Neural cell (in vitro differentiated cells): ENCODE results near the gene AARS2. TPM values are rescaled to one million over a fixed set of nuclear protein-coding genes. Genes with fewer than 3 reads are reported as not detected.

Experiments
- H2AFZ ChIP-seq: fragments of 200-600, 300-800 bp; sonication (generic), shearing (Covaris generic); 2 replicates; pipeline ENCODE4 v1.6.0; 2014; ENCODE audit warnings: low read depth, mild to moderate bottlenecking, antibody characterized with exemption, low read length, moderate library complexity
- H3F3A ChIP-seq: fragments of 200-600 bp; shearing (Covaris generic); 2 replicates; pipeline ENCODE4 v1.6.1; 2016; ENCODE audit warnings: mild to moderate bottlenecking, moderate library complexity, mixed read lengths, antibody characterized with exemption, low read length; ENCODE audit not compliant: insufficient read depth, poor library complexity, severe bottlenecking
- H3K27ac ChIP-seq: fragments of 200-600, 300-800 bp; sonication (generic), shearing (Covaris generic); 2 replicates; pipeline ENCODE4 v1.5.1; 2014; ENCODE audit warnings: mild to moderate bottlenecking, low read length, moderate library complexity
- H3K27me3 ChIP-seq: fragments of 300-800, 200-600 bp; sonication (generic), shearing (Covaris generic); 2 replicates; pipeline ENCODE4 v1.6.0; 2014; ENCODE audit warnings: mild to moderate bottlenecking, low read depth, low read length, moderate library complexity; ENCODE audit not compliant: insufficient read depth
- H3K36me3 ChIP-seq: fragments of 300-800, 200-600 bp; sonication (generic), shearing (Covaris generic); 2 replicates; pipeline ENCODE4 v1.5.1; 2014; ENCODE audit warnings: mild to moderate bottlenecking, antibody characterized with exemption, low read length, moderate library complexity; ENCODE audit not compliant: insufficient read depth
- H3K4me2 ChIP-seq: fragments of 300-800, 200-600 bp; sonication (generic), shearing (Covaris generic); 2 replicates; pipeline ENCODE4 v1.6.0; 2014; ENCODE audit warnings: mild to moderate bottlenecking, low read length
- H3K4me3 ChIP-seq: fragments of 300-800, 200-600 bp; sonication (generic), shearing (Covaris generic); 2 replicates; pipeline ENCODE4 v1.5.1; 2014; ENCODE audit warnings: mild to moderate bottlenecking, low read length, moderate library complexity
- H3K79me2 ChIP-seq: fragments of 200-600 bp; shearing (Covaris generic); replicated peaks from 2 replicates; pipeline ENCODE4 v1.6.0; 2014; ENCODE audit warnings: mild to moderate bottlenecking, low read length, moderate library complexity; ENCODE audit not compliant: insufficient read depth
- H3K9ac ChIP-seq: fragments of 300-800, 200-600 bp; sonication (generic), shearing (Covaris generic); 2 replicates; pipeline ENCODE4 v1.6.1; 2016; ENCODE audit warnings: mild to moderate bottlenecking, low read length, mixed read lengths
- H3K9me2 ChIP-seq: fragments of 200-600 bp; shearing (Covaris generic); 2 replicates; pipeline ENCODE4 v1.6.1; 2016; ENCODE audit warnings: mild to moderate bottlenecking, low read length, mixed read lengths; ENCODE audit not compliant: insufficient read depth
- H3K9me3 ChIP-seq: fragments of 200-600, 300-800 bp; sonication (generic), shearing (Covaris generic); 2 replicates; pipeline ENCODE4 v1.6.1; 2016; ENCODE audit warnings: mild to moderate bottlenecking, mixed run types, low read length, moderate library complexity, mixed read lengths
- H4K20me1 ChIP-seq: fragments of 200-600 bp; shearing (Covaris generic); 2 replicates; pipeline ENCODE4 v1.6.1; 2016; ENCODE audit warnings: mild to moderate bottlenecking, mixed run types; ENCODE audit not compliant: insufficient read depth
- EP300 ChIP-seq: fragments of 450-650 bp; conservative IDR thresholded peaks from 2 replicates; pipeline ENCODE4 v1.6.1; 2014; ENCODE audit warnings: antibody characterized with exemption, mild to moderate bottlenecking, moderate library complexity; ENCODE audit not compliant: poor library complexity, severe bottlenecking
- EZH2 ChIP-seq: fragments of 200-600, 300-800 bp; shearing (Covaris generic), sonication (generic); IDR thresholded peaks from 2 replicates; pipeline ENCODE4 v1.6.1; 2014; ENCODE audit warnings: antibody characterized with exemption, low read length, borderline replicate concordance, mild to moderate bottlenecking; ENCODE audit not compliant: insufficient read depth, poor library complexity, severe bottlenecking
- MXI1 ChIP-seq: fragments of 450-650 bp; conservative IDR thresholded peaks from 2 replicates; pipeline ENCODE4 v1.6.1; 2014; ENCODE audit warnings: antibody characterized with exemption, mild to moderate bottlenecking; ENCODE audit not compliant: poor library complexity, severe bottlenecking
- POLR2AphosphoS5 ChIP-seq: IDR thresholded peaks from 2 replicates; pipeline ENCODE4 v1.6.1; 2012
- RAD21 ChIP-seq: fragments of 450-650 bp; conservative IDR thresholded peaks from 2 replicates; pipeline ENCODE4 v1.6.1; 2014; ENCODE audit warnings: antibody characterized with exemption, mild to moderate bottlenecking, moderate library complexity
- SMC3 ChIP-seq: fragments of 450-650 bp; conservative IDR thresholded peaks from 2 replicates; pipeline ENCODE4 v1.6.1; 2014; ENCODE audit warnings: antibody characterized with exemption, mild to moderate bottlenecking, moderate library complexity; ENCODE audit not compliant: poor library complexity
- TAF1 ChIP-seq: IDR thresholded peaks from 2 replicates; pipeline ENCODE4 v1.6.1; 2012; ENCODE audit warnings: low read depth
- polyA plus RNA-seq: library from polyadenylated mRNA; depleted of rRNA; stranded (reverse); fragments of >200 nt; gene quantifications from 2 replicates; pipeline ENCODE4 v1.2.3, GENCODE V29; 2014
- TF ChIP-seq, protein P1 (sequence below): IDR thresholded peaks from 2 replicates; pipeline ENCODE4 v1.6.1; 2012; ENCODE audit warnings: borderline replicate concordance
- TF ChIP-seq, protein P2 (sequence below): fragments of 450-650 bp; IDR thresholded peaks from 2 replicates; pipeline ENCODE4 v1.5.1; 2014; ENCODE audit warnings: antibody characterized with exemption, mild to moderate bottlenecking, moderate library complexity; ENCODE audit not compliant: poor library complexity, severe bottlenecking

Gene AARS2
- polyA plus RNA-seq, 1 donor from 2014 or later, result 12.6 TPM

DNA sequence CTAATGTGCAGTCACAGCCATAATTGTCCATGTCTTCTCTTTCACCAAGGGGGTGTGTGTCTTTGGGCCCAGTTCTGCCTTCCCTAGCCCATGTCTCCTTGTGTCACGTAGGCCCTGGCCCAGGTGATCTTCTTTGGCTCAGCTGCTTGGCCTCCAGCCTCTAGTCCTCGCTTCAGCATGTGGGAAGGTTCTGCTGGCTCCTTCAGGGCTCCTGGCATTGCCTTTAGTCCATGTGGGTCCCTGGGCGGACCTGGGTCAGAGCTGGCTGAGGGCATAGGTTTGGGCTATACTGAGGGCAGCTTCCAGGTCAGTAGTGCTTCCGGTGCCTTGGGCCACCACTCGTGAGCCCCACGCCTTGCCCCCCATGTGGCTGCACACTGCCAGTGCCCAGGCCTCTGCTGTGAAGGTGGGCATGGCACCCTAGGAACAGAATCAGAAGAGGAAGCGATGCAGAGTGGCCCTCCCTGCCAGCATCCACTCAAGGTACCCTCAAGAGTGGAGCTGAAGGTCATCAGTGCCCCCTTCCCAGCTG lies 12.8 kb downstream of the AARS2 start:
- Histone ChIP-seq H3K27me3 (no peaks in the 10 kb centered on the region), H3K4me3 (no peak overlapping the region), H3K9ac (no peak overlapping the region), H3K27ac (no peak overlapping the region), H2AFZ (no peak overlapping the region), H3K9me2 (no peaks in the 10 kb centered on the region), H4K20me1 (no peaks in the 10 kb centered on the region), H3K36me3 (no peaks in the 10 kb centered on the region), H3K4me2 (no peak overlapping the region), H3F3A (no peaks in the 10 kb centered on the region), H3K9me3 (no peaks in the 10 kb centered on the region), H3K79me2 (no peaks in the 10 kb centered on the region)
- TF ChIP-seq SMC3 (no peak), EZH2 (no peak), EP300 (no peak), POLR2AphosphoS5 (no peak), TAF1 (no peak), RAD21 (no peak), MXI1 (no peak)
- TF ChIP-seq, protein P1, sequence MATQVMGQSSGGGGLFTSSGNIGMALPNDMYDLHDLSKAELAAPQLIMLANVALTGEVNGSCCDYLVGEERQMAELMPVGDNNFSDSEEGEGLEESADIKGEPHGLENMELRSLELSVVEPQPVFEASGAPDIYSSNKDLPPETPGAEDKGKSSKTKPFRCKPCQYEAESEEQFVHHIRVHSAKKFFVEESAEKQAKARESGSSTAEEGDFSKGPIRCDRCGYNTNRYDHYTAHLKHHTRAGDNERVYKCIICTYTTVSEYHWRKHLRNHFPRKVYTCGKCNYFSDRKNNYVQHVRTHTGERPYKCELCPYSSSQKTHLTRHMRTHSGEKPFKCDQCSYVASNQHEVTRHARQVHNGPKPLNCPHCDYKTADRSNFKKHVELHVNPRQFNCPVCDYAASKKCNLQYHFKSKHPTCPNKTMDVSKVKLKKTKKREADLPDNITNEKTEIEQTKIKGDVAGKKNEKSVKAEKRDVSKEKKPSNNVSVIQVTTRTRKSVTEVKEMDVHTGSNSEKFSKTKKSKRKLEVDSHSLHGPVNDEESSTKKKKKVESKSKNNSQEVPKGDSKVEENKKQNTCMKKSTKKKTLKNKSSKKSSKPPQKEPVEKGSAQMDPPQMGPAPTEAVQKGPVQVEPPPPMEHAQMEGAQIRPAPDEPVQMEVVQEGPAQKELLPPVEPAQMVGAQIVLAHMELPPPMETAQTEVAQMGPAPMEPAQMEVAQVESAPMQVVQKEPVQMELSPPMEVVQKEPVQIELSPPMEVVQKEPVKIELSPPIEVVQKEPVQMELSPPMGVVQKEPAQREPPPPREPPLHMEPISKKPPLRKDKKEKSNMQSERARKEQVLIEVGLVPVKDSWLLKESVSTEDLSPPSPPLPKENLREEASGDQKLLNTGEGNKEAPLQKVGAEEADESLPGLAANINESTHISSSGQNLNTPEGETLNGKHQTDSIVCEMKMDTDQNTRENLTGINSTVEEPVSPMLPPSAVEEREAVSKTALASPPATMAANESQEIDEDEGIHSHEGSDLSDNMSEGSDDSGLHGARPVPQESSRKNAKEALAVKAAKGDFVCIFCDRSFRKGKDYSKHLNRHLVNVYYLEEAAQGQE, result no peak
- TF ChIP-seq, protein P2, sequence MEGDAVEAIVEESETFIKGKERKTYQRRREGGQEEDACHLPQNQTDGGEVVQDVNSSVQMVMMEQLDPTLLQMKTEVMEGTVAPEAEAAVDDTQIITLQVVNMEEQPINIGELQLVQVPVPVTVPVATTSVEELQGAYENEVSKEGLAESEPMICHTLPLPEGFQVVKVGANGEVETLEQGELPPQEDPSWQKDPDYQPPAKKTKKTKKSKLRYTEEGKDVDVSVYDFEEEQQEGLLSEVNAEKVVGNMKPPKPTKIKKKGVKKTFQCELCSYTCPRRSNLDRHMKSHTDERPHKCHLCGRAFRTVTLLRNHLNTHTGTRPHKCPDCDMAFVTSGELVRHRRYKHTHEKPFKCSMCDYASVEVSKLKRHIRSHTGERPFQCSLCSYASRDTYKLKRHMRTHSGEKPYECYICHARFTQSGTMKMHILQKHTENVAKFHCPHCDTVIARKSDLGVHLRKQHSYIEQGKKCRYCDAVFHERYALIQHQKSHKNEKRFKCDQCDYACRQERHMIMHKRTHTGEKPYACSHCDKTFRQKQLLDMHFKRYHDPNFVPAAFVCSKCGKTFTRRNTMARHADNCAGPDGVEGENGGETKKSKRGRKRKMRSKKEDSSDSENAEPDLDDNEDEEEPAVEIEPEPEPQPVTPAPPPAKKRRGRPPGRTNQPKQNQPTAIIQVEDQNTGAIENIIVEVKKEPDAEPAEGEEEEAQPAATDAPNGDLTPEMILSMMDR, result no peak

DNA sequence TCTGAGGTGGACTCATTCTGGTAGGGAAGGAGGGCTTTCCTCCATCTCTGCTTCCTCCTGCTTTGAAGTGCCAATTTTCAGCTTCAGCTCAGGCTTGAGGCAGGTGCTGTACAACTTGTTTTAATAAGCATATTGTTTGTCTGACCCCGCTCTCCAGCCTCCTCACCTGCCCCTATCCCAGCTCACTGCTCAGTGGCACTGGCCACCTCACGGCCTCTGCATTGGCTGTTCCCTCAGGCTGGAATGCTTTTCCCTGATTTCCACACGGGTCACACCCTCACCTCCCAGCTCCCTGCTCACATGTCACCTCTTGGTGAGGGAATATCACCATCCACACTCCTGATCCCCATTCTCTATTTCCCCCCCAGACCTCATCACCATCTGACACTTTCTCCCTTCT lies 14.3 kb downstream of the AARS2 start:
- H3K4me3 ChIP-seq, result no peak overlapping the region
- no peaks in the 10 kb centered on the region for H3F3A ChIP-seq
- H3K36me3 ChIP-seq, result no peaks in the 10 kb centered on the region
- no peak overlapping the region for H3K4me2 ChIP-seq
- H2AFZ ChIP-seq, result no peak overlapping the region
- no peaks in the 10 kb centered on the region for H3K9me3 ChIP-seq
- no peaks in the 10 kb centered on the region for H3K9me2 ChIP-seq
- H4K20me1 ChIP-seq, result no peaks in the 10 kb centered on the region
- no peaks in the 10 kb centered on the region for H3K79me2 ChIP-seq
- no peaks in the 10 kb centered on the region for H3K27me3 ChIP-seq
- no peak overlapping the region for H3K27ac ChIP-seq
- no peak overlapping the region for H3K9ac ChIP-seq
- TF ChIP-seq, protein P2, result no peak
- TF ChIP-seq MXI1 (no peak), TAF1 (no peak), EP300 (no peak), RAD21 (no peak), EZH2 (no peak), POLR2AphosphoS5 (no peak), SMC3 (no peak)
- TF ChIP-seq, protein P1, result no peak
